ENCODE results near the gene SATB2.

The SATB2 gene

GRCh38 chr2:199465390-199465789 is 7.7 kb upstream of the SATB2 start:
- DNase-seq, result no peak

GRCh38 chr2:199464606-199465352 is 7.0 kb upstream of the SATB2 start:
- no peak for DNase-seq

GRCh38 chr2:199463708-199464605 is 6.2 kb upstream of the SATB2 start:
- DNase-seq, result no peak

- DNase-seq, result peak; percentile 20
These were observed 5.4 kb upstream of the SATB2 start for GRCh38 chr2:199462956-199463692.

GRCh38 chr2:199462347-199462955 is 4.7 kb upstream of the SATB2 start:
- no peak for DNase-seq

- DNase-seq, result no peak
These were observed 4.1 kb upstream of the SATB2 start for GRCh38 chr2:199461711-199462346.

GRCh38 chr2:199460846-199461710 is 3.3 kb upstream of the SATB2 start:
- no peak for DNase-seq

- DNase-seq, result peak; percentile 20
These were observed 2.4 kb upstream of the SATB2 start for GRCh38 chr2:199460101-199460671.

- peak; percentile 80 for DNase-seq
These were observed 1.8 kb upstream of the SATB2 start for GRCh38 chr2:199459286-199460100.

GRCh38 chr2:199458806-199459285 is 1.1 kb upstream of the SATB2 start:
- DNase-seq, result peak; percentile 32

- peak; percentile 37 for DNase-seq
These were observed 468 bp upstream of the SATB2 start for GRCh38 chr2:199458009-199458805.

GRCh38 chr2:199456383-199457146 is 1.2 kb downstream of the SATB2 start:
- DNase-seq, result peak; percentile 14

- peak; percentile 86 for DNase-seq
These were observed 2.0 kb downstream of the SATB2 start for GRCh38 chr2:199455545-199456382.

- DNase-seq, result no peak
These were observed 2.6 kb downstream of the SATB2 start for GRCh38 chr2:199455210-199455544.

- no peak for DNase-seq
These were observed 4.8 kb downstream of the SATB2 start for GRCh38 chr2:199452991-199453379.

GRCh38 chr2:199452260-199452990 is 5.3 kb downstream of the SATB2 start:
- no peak for DNase-seq

GRCh38 chr2:199449956-199450355 is 7.8 kb downstream of the SATB2 start:
- no peak for DNase-seq

All from NCI-H1105 treated with DMSO at 0.1 percent for 48 hours (cell line).